GM19468 (cell line): Measurements from ENCODE around the gene SPC24.
"Not testable (repeated sequence)": the region's sequence is repeated elsewhere in the genome, so short reads cannot be mapped to it uniquely, and the experiment has no call there.

Experiments
- ATAC-seq: cut with Tn5 transposase; IDR thresholded peaks from one replicate; pipeline ENCODE4 v1.9.1; 2021; ENCODE audit warnings: mild to moderate bottlenecking, moderate library complexity, moderate number of reproducible peaks; ENCODE audit not compliant: unreplicated experiment; ENCODE audit errors: extremely low read depth

SPC24 gene

GRCh38 chr19:11136400-11137101 lies 19.0 kb downstream of the SPC24 start:
- ATAC-seq: no peak

- ATAC-seq: no peak
Measured at GRCh38 chr19:11131471-11131870, 24.1 kb downstream of the SPC24 start.

GRCh38 chr19:11130824-11131455 lies 24.6 kb downstream of the SPC24 start:
- ATAC-seq: no peak

GRCh38 chr19:11127905-11128304 lies 27.7 kb downstream of the SPC24 start:
- ATAC-seq: no peak

GRCh38 chr19:11125994-11126685 lies 29.4 kb downstream of the SPC24 start:
- ATAC-seq: no peak

- ATAC-seq: not testable (repeated sequence)
Measured at GRCh38 chr19:11124157-11124556, 31.4 kb downstream of the SPC24 start.

- ATAC-seq: no peak
Measured at GRCh38 chr19:11123114-11123513, 32.5 kb downstream of the SPC24 start.

- not testable (repeated sequence) for ATAC-seq
Measured at GRCh38 chr19:11121963-11122362, 33.6 kb downstream of the SPC24 start.

- ATAC-seq: no peak
Measured at GRCh38 chr19:11116507-11116906, 39.1 kb downstream of the SPC24 start.

- ATAC-seq: no peak
Measured at GRCh38 chr19:11115895-11116446, 39.6 kb downstream of the SPC24 start.

GRCh38 chr19:11115042-11115441 lies 40.5 kb downstream of the SPC24 start:
- ATAC-seq: no peak

- ATAC-seq: no peak
Measured at GRCh38 chr19:11113140-11113708, 42.4 kb downstream of the SPC24 start.

GRCh38 chr19:11111771-11112144 lies 43.8 kb downstream of the SPC24 start:
- no peak for ATAC-seq

- no peak for ATAC-seq
Measured at GRCh38 chr19:11111117-11111770, 44.3 kb downstream of the SPC24 start.

- no peak for ATAC-seq
Measured at GRCh38 chr19:11108746-11109145, 46.8 kb downstream of the SPC24 start.

- ATAC-seq: no peak
Measured at GRCh38 chr19:11106477-11106876, 49.1 kb downstream of the SPC24 start.

- no peak for ATAC-seq
Measured at GRCh38 chr19:11105014-11105636, 50.5 kb downstream of the SPC24 start.

- not testable (repeated sequence) for ATAC-seq
Measured at GRCh38 chr19:11103667-11104066, 51.9 kb downstream of the SPC24 start.

- no peak for ATAC-seq
Measured at GRCh38 chr19:11102944-11103343, 52.6 kb downstream of the SPC24 start.

GRCh38 chr19:11101057-11101456 lies 54.5 kb downstream of the SPC24 start:
- no peak for ATAC-seq
